GM18951 (cell line): ENCODE data around the gene CD19.
A peak's percentile ranks its signal among the peaks of the same experiment; 100 is the strongest.
"Not testable (repeated sequence)": the region's sequence is repeated elsewhere in the genome, so short reads cannot be mapped to it uniquely, and the experiment has no call there.

Experiments
- POLR2A ChIP-seq: IDR thresholded peaks from 4 replicates; pipeline ENCODE4 v1.6.1; 2011; ENCODE audit warnings: mild to moderate bottlenecking; ENCODE audit not compliant: insufficient read length, insufficient read depth; ENCODE audit errors: extremely low read depth
- in situ Hi-C: fragments of 300-500 bp; cut with MboI; formaldehyde crosslinking; loops from one replicate; pipeline ENCODE4 v1.12.0; 2022; ENCODE audit warnings: low sequenced_read_pairs, mixed read lengths, inconsistent platforms; ENCODE audit not compliant: unreplicated experiment

Gene CD19

DNA sequence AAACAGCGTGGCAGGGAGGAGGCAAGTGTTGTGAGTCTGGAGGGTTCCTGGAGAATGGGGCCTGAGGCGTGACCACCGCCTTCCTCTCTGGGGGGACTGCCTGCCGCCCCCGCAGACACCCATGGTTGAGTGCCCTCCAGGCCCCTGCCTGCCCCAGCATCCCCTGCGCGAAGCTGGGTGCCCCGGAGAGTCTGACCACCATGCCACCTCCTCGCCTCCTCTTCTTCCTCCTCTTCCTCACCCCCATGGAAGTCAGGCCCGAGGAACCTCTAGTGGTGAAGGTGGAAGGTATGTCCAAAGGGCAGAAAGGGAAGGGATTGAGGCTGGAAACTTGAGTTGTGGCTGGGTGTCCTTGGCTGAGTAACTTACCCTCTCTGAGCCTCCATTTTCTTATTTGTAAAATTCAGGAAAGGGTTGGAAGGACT is at the start of gene CD19:
TSS of gene CD19 (plus strand) at position 171 of the 425 bp plus-strand sequence. CDS start at position 201, 30 bp downstream.
- in situ Hi-C loops = no loop called here
- peak; percentile 68 for TF ChIP-seq POLR2A

DNA sequence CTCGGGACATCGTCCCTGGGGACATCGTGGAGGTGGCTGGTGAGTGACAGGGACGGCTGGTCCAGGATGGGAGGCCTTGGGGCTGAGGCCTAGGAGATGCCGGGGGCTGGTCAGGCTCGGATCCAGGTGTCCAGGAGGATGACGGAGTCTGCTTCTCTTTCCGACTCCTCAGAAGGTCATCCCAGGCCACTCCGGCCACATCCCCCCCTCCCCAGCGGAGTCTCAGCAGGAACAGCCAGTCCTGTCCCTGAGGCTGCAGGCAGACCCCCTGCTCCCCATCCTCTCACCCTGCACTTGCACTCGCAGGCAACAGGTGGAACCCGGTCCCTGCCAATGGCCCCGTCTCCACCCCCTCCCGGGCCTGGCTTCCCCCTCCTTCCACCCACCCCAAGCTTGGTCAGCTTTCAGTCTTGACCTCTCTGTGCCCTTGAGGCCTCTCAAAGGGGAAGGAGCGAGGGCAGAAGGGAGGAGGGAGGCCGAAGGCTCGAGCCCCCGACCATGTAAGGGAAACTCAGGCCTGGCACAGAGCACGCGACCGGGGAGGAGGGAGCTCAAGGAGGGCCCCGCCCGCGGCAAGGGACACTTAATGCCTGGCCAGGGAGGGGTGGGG is 49.1 kb upstream of the CD19 start:
- no peak for TF ChIP-seq POLR2A
- in situ Hi-C loops = no loop called here

DNA sequence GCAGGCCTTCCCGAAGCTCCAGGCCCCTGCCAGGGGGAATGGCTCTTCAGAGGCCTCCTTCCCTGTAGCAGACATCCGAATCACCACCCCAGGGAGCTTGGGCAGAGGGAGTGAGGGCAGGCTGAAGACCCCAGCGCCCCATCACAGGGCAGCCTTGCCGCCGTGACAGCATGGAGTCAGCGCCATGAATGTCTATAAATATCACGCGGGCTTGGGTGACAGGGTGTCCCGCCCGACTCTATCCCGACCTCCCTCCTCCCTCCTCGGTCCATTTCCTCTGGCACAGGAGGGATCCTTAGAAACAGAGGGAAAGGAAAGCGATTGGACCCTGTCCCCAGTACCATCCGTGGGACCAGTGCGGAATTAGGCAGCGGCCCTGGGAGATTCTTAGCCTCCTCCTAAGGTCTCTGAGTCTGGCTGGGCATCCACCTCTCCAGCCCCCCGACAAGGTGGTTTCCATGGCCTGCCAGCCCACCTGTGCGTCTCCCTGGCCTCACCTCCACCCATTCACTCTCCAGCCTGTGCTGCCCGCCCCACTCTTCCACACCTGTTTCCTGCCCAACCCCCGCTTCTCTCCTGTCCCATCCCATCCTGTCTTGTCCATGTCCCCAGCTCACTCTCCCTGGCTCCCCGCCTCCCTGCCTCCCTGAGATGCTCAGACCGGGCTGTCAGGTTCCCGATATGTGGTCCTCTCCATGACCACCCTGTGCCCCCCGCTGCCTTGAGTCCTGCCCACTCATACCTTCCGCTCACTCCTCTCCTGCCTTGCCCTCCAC is 48.4 kb upstream of the CD19 start:
- TF ChIP-seq POLR2A = no peak

DNA sequence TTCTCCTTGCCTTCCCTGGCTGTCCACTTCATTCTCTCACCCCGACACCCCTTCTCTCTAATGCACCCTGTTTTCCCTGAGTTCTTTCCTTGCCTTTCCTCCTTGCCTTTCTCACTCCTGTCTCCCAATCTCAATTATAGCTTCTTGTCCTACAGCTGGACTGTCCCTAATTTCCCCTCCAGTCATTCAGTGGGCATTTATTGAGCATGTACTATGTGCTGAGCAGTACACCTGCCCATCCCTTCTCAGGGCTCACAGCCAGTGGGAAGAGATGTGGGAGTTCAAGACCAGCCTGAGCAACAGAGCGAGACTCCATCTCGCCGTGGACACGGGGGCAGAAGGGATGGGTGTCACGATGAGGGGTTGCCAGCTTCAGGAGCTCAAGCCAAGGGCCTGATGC is 47.7 kb upstream of the CD19 start:
- no peak for TF ChIP-seq POLR2A
- in situ Hi-C loops = no loop called here

More for the DNA sequence above, 48.4 kb upstream of the CD19 start:
- in situ Hi-C loops = no loop called here

DNA sequence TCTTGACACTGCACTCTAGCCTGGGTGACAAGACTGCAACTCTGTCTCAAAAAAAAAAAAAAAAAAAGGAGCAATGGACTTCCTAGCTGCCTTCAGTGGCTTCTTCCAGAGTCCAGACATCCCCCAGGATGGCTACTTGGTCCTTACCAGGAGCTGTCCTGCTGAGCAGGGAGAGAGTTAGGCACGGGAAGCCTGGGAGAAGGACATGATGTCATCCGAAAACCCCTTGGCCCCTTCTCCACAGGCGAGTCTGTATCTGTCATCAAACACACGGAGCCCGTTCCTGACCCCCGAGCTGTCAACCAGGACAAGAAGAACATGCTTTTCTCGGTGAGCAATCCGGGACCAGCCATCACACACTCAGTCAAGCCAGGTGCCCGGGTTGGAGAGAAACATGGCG is 44.8 kb upstream of the CD19 start:
- in situ Hi-C loops = no loop called here

DNA sequence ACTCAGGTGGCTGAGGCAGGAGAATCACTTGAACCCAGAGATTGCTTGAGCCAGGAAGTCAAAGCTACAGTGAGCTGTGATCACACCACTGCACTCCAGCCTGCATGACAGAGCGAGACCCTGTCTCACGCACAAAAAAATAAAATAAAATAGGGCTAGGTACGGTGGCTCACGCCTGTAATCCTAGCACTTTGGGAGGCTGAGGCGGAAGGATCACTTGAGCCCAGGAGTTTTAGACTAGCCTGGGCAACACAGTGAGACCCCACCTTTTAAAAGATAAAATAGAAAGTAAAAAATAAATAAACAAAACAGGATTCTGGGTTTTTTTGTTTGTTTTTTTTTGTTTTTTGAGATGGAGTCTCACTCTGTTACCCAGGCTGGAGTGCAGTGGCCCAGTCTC is 41.4 kb upstream of the CD19 start:
- in situ Hi-C loops = not testable (repeated sequence)

More for the DNA sequence above, 44.8 kb upstream of the CD19 start:
- no peak for TF ChIP-seq POLR2A

DNA sequence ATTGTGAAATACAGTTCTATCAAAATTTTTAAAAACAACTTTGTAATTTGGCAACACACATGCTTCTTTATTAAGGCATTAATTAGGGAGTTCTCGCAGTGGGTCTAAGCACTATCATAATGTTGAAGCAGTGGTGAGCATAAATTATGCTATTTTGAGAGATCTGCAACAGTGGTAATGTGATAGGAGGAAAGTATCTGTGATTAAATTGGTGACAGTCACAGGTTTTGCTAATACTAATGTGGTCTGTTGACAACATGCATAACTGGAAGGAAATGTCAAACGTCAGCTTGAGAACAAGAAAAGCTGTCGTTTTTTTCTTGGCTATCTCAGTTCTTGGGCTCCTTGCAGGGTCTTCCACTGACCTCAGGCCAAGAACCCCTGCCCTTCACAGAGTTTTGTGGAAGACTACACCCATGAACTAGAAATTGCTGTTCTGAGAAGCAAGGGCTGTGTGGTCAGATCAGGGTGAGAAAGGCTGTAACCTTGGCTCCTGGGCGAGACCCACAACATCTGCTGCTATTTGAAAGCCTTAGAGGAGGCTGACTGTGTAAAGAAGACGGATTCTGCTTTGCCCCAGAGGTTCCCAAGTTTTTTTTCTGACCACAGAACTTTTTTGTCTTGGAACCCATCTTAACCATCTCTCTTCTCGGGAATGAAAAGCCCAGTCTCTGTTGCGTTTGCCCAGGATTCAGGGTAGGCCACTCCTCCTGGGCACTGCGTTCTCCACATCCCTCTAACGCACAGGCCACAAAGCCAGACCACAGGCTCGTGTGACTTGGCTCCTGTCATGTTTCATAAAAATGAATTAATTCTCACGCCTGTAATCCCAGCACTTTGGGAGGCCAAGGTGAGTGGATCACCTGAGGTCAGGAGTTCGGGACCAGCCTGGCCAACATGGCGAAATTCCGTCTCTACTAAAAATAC is 39.5 kb upstream of the CD19 start:
- in situ Hi-C loops = no loop called here
- no peak for TF ChIP-seq POLR2A

DNA sequence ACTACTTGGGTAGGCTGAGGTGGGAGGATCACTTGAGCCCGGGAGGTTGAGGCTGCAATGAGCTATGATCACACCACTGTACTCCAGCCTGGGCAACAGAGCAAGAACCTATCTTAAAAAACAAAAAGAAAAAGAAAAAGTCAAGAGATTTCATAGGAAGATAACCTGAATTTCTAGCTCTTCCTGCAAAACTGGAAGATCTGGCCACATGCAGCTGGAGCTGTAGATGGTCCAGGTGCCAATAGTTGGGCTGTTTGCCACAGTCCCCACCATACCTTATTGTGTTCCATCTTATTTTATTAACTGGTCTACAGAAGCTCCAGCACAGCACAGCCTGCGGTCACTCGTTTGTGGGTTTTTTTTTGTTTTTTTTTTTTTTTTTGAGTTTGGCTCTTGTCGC is 38.5 kb upstream of the CD19 start:
- in situ Hi-C loops = no loop called here
- no peak for TF ChIP-seq POLR2A

DNA sequence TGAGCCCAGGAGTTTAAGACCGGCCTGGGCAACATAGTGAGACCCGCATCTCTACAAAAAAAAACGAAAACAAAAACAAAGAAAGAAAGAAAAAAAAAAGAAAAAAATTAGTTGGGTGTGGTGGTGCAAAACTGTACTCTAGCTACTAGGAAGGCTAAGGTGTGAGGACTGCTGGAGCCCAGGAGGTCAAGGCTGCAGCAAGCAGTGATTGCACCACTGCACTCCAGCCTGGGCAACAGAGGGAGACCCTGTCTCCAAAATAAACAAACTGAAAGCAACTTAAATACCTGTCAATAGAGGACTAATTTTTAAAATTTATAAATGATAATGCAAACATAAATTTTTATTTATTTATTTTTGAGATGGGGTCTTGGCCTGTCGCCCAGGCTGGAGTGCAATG is 36.2 kb upstream of the CD19 start:
- no peak for TF ChIP-seq POLR2A
- in situ Hi-C loops = no loop called here

DNA sequence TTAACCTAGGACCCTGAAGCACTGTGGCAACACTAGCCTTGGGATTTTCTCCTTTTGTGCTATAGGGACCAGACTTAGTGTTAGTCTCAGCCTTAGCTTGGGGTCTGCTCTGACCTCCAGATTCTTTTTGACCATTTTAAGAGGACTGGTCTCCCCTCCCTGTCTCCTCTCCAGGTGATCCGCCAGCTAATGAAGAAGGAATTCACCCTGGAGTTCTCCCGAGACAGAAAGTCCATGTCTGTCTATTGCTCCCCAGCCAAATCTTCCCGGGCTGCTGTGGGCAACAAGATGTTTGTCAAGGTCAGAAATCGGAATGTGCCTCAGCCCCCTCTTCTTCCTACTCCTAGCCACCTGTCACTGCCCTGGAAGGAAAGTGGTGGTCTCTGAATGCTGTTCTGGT is 33.9 kb upstream of the CD19 start:
- TF ChIP-seq POLR2A = no peak
- in situ Hi-C loops = no loop called here

DNA sequence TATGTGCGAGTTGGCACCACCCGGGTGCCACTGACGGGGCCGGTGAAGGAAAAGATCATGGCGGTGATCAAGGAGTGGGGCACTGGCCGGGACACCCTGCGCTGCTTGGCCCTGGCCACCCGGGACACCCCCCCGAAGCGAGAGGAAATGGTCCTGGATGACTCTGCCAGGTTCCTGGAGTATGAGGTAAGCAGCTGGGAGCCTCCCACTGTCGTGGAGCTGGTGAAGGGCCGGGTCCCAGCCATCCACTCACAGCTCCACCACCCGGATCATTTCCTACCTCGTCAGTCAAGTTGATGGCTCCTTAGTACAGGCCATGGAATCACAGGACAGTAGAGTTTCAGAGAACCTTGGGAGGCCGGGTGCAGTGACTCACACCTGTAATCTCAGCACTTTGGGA is 33.5 kb upstream of the CD19 start:
- in situ Hi-C loops = no loop called here
- no peak for TF ChIP-seq POLR2A

DNA sequence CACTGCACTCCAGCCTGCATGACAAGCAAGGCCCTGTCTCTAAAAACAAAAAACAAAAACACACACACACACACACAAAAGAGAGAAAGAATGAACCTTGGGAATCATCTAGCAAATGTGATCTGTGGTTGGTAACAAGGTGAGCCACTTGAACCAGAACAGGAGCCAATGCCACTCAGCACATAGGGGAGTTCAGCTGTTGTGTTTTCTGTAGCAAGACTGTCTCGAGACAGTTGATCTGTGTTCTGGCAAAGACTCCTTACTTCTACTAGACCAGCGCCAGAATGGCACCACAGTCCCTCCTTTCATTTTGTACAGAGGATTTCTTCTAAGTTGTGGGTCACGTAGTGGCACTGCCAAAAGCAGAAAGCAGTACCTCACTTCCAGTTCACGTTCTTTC is 32.8 kb upstream of the CD19 start:
- no peak for TF ChIP-seq POLR2A
- in situ Hi-C loops = no loop called here

DNA sequence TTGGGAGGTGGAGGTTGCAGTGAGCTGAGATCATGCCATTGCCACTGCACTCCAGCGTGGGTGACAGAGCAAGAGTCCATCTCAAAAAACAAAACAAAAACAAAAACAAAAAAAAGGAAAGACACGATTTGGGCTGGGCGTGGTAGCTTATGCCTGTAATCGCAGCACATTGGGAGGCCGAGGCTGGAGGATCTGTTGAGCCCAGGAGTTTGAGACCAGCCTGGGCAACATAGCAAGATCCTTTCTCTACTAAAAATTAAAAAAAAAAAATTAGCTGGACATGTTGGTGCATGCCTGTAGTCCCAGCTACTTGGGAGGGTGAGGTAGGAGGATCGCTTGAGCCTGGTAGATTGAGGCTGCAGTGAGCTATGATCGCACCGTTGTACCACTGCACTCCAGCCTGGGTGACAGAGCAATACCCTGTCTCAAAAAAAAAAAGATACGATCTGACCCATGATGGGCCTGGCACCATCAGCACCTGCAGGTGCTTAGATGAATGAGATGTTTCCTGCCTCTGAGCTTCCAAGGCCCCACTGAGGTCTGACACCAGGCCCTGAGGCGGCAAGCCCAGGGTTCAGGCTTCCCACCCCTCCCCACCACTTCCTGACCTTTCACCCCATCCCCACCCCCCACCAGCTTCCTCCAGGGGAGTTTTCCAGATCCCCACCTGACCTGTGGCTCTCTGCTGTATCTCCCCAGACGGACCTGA is 31.7 kb upstream of the CD19 start:
- in situ Hi-C loops = no loop called here

More for the DNA sequence above, 31.7 kb upstream of the CD19 start:
- TF ChIP-seq POLR2A = no peak
